ENCODE results near the gene SHMT2. TPM values are rescaled to one million over a fixed set of nuclear protein-coding genes. Genes with fewer than 3 reads are reported as not detected.

The SHMT2 gene
- total RNA-seq, 4 donors from 2014 or later: 12.4 to 128 (median 35.3) TPM

DNA sequence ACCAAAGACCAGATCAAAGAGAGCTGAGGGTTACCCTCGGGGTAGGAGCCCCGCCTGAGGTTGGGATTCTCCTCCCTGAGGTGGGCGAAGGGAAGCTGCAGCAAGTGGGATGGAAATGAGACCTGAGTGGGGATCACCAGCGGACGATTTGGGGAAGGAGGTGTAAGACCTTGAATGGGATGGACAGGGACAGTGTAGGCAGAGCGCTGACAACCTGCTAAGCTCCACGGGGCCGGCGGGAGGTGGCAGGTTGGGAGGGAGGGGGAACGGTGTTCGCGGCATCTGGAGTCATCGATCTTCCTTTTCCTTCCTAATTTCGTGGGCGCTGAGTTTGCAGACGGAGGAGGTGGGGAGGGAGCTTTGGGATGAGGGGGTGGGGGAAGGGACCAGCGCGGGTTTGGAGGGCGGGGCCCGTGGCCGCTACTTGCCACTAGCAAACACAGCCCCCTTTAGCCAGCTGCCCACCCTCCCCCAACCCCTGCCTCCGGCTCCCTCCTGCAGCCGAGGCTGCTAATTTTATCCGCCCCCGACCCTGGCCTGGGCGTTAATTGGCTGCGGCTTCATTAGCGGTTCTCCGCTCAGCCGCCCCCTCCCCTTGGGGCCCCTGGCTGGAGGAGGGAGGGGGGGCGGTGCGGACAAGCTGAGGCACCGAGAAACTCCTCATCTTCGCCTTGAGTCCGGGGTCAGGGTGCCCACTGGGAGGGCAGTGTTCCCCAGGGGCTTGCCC lies 2.8 kb upstream of the SHMT2 start:
- H3K4me3 ChIP-seq: no peak overlapping the region
- H3K4me1 ChIP-seq: peaks cover 0 to 6% of the 10 kb centered on the region in 2 donors
- intact Hi-C loops (cut with DNase I; ENCODE audit: low total_unique reads): no loop called here
- H3K27me3 ChIP-seq: peaks cover 0 to 5% of the 10 kb centered on the region in 2 donors
- no peaks in the 10 kb centered on the region for H3K36me3 ChIP-seq
- TF ChIP-seq CTCF (IDR thresholded peaks at IDR 0.05): no peak
- TF ChIP-seq POLR2A (IDR thresholded peaks at IDR 0.05): no peak
- no peaks in the 10 kb centered on the region for H3K9me3 ChIP-seq
- DNase-seq: no peak
- H3K27ac ChIP-seq: no peak overlapping the region

GRCh38 chr12:57227315-57228115 lies 2.0 kb upstream of the SHMT2 start:
- Histone ChIP-seq H3K36me3 (no peaks in the 10 kb centered on the region), H3K27me3 (peaks cover 0 to 5% of the 10 kb centered on the region in 2 donors), H3K9me3 (no peaks in the 10 kb centered on the region), H3K27ac (no peak overlapping the region), H3K4me1 (peaks cover 0 to 6% of the 10 kb centered on the region in 2 donors), H3K4me3 (no peak overlapping the region)
- no peak for TF ChIP-seq CTCF (IDR thresholded peaks at IDR 0.05)
- TF ChIP-seq POLR2A (IDR thresholded peaks at IDR 0.05): no peak
- DNase-seq: no peak
- intact Hi-C loops (cut with DNase I; ENCODE audit: low total_unique reads): no loop called here

DNA sequence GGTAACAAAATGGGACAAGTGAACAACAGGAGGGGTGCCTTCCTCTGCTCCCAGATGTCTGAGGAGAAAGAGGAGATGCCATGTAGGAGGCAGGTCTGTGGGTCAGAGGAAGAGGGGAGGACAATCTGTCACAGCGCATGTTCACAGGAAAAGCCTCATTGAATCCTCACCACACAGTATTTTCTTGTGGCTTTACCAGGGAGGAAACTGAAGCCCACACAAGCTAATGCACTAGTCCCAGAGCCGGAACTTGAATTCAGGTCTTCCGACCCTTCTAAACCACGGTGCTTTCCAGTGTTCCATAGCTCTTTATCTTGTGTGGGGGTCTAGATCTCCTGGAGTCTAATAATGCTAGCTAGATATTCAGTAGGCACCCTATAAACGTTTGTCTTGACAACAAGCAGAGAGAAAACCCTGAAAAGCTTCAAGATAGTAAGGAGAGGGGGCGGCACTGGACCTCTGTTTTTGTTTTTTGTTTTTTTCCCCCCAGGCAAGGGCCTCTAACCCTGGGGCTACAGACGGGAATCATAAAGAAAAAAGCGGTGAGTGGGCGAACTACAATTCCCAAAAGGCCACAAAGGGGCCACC lies 371 bp upstream of the SHMT2 start:
- DNase-seq: no peak
- Histone ChIP-seq H3K36me3 (no peaks in the 10 kb centered on the region), H3K27ac (peak overlapping the region in 1 of 2 donors; percentile 65), H3K27me3 (peaks cover 0 to 5% of the 10 kb centered on the region in 2 donors), H3K9me3 (no peaks in the 10 kb centered on the region), H3K4me1 (peaks cover 0 to 6% of the 10 kb centered on the region in 2 donors), H3K4me3 (peak overlapping the region; percentile 48 to 63)
- TF ChIP-seq CTCF (IDR thresholded peaks at IDR 0.05): peak in 3 of 4 experiments; percentile 17 to 31 (median 17)
- TF ChIP-seq POLR2A (IDR thresholded peaks at IDR 0.05): no peak
- intact Hi-C loops (cut with DNase I; ENCODE audit: low total_unique reads): no loop called here

DNA sequence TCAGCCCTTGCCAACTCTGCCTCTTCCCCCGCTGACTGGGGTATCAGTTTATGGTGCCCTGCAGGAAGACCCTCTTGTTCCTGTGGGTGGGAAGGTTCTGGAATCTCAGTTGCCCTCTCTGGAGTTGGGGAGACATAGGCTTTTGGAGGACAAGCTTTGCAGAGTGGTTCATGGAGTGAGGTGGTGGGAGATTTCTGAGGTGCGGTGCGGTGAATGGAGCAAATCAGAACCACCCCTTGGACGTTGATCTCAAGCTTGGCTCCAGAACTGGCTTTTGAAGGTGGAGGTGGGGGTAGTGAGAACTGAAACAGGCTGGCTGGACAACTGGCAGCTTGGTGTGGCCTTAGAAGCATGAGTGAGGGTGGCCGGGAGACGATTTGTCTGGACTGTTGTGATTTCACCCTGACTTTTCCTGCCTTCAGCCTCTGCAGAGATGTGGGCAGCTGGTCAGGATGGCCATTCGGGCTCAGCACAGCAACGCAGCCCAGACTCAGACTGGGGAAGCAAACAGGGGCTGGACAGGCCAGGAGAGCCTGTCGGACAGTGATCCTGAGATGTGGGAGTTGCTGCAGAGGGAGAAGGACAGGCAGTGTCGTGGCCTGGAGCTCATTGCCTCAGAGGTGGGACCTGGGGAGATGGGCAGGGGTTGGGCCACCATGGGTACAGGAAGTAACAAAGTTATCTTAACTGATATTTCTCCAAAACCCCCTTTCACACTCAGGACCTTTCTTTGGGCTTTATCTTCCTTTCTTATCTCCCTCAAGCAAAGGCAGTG lies 1.1 kb downstream of the SHMT2 start:
- DNase-seq: no peak
- Histone ChIP-seq H3K36me3 (no peaks in the 10 kb centered on the region), H3K9me3 (no peaks in the 10 kb centered on the region), H3K4me3 (peak overlapping the region; percentile 48 to 63), H3K4me1 (peaks cover 0 to 6% of the 10 kb centered on the region in 2 donors), H3K27ac (peak overlapping the region in 1 of 2 donors; percentile 65), H3K27me3 (no peaks in the 10 kb centered on the region)
- intact Hi-C loops (cut with DNase I; ENCODE audit: low total_unique reads): no loop called here
- no peak for TF ChIP-seq POLR2A (IDR thresholded peaks at IDR 0.05)
- TF ChIP-seq CTCF (IDR thresholded peaks at IDR 0.05): no peak

Measured in uterus (tissue), 4 donors.